ENCODE results near the gene GAB4. TPM values are rescaled to one million over a fixed set of nuclear protein-coding genes. Genes with fewer than 3 reads are reported as not detected.

GAB4 gene
- polyA plus RNA-seq, 2 of the 4 experiments (the other 2 are of a cell fraction) = not detected

DNA sequence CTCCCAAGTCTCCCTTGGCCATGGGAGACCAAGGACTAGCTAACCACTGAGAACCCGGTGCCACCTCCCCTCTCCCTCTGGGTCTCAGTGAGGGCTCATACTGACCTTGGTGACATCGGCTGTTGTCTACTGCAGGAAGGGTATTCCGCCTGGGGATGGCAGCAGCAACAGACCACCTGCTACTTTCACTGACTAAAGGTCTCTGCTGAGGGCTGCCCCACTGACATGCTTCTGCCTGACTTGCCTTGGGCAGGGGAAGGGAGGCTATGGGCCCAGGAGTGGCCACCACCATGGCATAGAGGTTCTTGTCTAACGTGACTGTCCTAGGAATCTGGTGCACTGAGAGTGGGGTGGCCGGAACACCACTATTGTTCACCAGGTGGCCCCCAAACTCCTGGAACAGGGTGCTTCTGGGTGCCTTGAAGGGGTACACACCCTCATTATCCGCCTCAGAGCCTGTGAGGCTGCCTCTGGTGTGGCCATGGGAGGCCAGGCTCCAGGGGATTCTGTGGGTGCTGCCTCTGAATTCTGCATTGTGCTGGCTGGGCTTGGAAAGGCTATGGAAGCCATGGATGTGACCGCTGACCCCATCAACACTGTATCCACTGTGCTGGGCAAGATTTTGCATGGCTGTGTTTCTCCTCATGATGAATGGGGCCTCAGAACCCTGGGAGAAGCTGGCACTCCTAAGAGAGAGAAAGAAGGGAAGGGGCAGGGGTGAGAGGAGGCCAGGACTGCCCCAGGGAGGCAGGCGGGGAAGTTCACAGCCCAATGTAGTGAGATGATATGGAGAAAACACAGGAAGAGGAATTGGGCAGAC lies 38.3 kb downstream of the GAB4 start:
- H3K4me1 ChIP-seq = no peaks in the 10 kb centered on the region
- ATAC-seq (no peak), FAIRE-seq (no peak), DNase-seq (ENCODE audit: low read depth in 1 of 2, low spot score in 1 of 2) (no peak)
- no peak overlapping the region for H3K4me3 ChIP-seq
- ChIA-PET POLR2A (no interaction called here), CTCF (no interaction called here)
- H3K27ac ChIP-seq = no peak overlapping the region
- 18% methylated on average over 4 of the region's 8 CpGs for WGBS (ENCODE audit: missing lambda C conversion rate)
- no peak for TF ChIP-seq ESRRA (IDR thresholded peaks at IDR 0.05; ENCODE audit: borderline replicate concordance, low read length)
- no peak for TF ChIP-seq HOXA7 (CRISPR knock-in tag; IDR thresholded peaks at IDR 0.05)
- no peak for TF ChIP-seq MYC (IDR thresholded peaks at IDR 0.05; ENCODE audit: borderline replicate concordance, low read length)
- TF ChIP-seq, protein P1, sequence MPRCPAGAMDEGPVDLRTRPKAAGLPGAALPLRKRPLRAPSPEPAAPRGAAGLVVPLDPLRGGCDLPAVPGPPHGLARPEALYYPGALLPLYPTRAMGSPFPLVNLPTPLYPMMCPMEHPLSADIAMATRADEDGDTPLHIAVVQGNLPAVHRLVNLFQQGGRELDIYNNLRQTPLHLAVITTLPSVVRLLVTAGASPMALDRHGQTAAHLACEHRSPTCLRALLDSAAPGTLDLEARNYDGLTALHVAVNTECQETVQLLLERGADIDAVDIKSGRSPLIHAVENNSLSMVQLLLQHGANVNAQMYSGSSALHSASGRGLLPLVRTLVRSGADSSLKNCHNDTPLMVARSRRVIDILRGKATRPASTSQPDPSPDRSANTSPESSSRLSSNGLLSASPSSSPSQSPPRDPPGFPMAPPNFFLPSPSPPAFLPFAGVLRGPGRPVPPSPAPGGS (IDR thresholded peaks at IDR 0.05) = no peak
- TF ChIP-seq, protein P2, sequence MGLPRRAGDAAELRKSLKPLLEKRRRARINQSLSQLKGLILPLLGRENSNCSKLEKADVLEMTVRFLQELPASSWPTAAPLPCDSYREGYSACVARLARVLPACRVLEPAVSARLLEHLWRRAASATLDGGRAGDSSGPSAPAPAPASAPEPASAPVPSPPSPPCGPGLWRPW (IDR thresholded peaks at IDR 0.05) = no peak
- no peak for TF ChIP-seq ZNF302 (CRISPR knock-in tag; IDR thresholded peaks at IDR 0.05)
- no peak for TF ChIP-seq FOSB (CRISPR knock-in tag; IDR thresholded peaks at IDR 0.05)
- no peak for TF ChIP-seq JUNB (IDR thresholded peaks at IDR 0.05)
- TF ChIP-seq CHD2 (IDR thresholded peaks at IDR 0.05; ENCODE audit: low read length, partially characterized antibody) = no peak
- no peak for TF ChIP-seq CBX2 (IDR thresholded peaks at IDR 0.05; ENCODE audit: borderline replicate concordance, low read depth)
- TF ChIP-seq, protein P3, sequence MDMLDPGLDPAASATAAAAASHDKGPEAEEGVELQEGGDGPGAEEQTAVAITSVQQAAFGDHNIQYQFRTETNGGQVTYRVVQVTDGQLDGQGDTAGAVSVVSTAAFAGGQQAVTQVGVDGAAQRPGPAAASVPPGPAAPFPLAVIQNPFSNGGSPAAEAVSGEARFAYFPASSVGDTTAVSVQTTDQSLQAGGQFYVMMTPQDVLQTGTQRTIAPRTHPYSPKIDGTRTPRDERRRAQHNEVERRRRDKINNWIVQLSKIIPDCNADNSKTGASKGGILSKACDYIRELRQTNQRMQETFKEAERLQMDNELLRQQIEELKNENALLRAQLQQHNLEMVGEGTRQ (IDR thresholded peaks at IDR 0.05) = no peak
- TF ChIP-seq ZFP36 (IDR thresholded peaks at IDR 0.05; ENCODE audit: borderline replicate concordance, partially characterized antibody) = no peak
- TF ChIP-seq, protein P4, sequence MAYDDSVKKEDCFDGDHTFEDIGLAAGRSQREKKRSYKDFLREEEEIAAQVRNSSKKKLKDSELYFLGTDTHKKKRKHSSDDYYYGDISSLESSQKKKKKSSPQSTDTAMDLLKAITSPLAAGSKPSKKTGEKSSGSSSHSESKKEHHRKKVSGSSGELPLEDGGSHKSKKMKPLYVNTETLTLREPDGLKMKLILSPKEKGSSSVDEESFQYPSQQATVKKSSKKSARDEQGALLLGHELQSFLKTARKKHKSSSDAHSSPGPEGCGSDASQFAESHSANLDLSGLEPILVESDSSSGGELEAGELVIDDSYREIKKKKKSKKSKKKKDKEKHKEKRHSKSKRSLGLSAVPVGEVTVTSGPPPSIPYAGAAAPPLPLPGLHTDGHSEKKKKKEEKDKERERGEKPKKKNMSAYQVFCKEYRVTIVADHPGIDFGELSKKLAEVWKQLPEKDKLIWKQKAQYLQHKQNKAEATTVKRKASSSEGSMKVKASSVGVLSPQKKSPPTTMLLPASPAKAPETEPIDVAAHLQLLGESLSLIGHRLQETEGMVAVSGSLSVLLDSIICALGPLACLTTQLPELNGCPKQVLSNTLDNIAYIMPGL (CRISPR knock-in tag; IDR thresholded peaks at IDR 0.05; ENCODE audit: borderline replicate concordance) = no peak
- TF ChIP-seq, protein P5, sequence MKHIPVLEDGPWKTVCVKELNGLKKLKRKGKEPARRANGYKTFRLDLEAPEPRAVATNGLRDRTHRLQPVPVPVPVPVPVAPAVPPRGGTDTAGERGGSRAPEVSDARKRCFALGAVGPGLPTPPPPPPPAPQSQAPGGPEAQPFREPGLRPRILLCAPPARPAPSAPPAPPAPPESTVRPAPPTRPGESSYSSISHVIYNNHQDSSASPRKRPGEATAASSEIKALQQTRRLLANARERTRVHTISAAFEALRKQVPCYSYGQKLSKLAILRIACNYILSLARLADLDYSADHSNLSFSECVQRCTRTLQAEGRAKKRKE (CRISPR knock-in tag; IDR thresholded peaks at IDR 0.05; ENCODE audit: low read depth) = no peak
- no peaks in the 10 kb centered on the region for H3K9me3 ChIP-seq
- H3K4me2 ChIP-seq = no peak overlapping the region

DNA sequence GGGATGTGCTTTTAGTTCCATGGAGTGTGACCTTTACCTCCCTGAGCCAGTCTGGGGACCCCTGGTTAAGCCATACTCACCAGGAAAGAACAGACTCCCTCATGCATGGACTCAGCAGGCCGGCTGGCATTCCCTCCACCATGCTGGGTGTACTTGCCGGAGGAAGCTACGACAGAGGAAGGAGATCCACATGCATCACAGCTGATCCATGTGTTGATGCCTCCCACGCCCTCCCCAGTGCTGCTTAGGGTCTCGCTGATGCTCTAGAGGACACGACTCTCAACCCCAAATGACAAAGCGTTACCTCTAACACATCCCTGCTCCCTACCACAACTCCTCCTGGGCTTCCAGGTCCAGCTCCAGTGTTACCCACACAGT lies 39.8 kb downstream of the GAB4 start:
- ATAC-seq = no peak
- Histone ChIP-seq H3K27ac (no peak overlapping the region), H3K4me3 (no peak overlapping the region), H3K9me3 (no peaks in the 10 kb centered on the region), H3K4me1 (no peaks in the 10 kb centered on the region), H3K4me2 (no peak overlapping the region)
- TF ChIP-seq, protein P6, sequence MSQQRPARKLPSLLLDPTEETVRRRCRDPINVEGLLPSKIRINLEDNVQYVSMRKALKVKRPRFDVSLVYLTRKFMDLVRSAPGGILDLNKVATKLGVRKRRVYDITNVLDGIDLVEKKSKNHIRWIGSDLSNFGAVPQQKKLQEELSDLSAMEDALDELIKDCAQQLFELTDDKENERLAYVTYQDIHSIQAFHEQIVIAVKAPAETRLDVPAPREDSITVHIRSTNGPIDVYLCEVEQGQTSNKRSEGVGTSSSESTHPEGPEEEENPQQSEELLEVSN (IDR thresholded peaks at IDR 0.05; ENCODE audit: borderline replicate concordance, low read depth) = no peak
- TF ChIP-seq JUN (IDR thresholded peaks at IDR 0.05) (no peak), ZNF302 (CRISPR knock-in tag; IDR thresholded peaks at IDR 0.05) (no peak), BHLHE40 (IDR thresholded peaks at IDR 0.05; ENCODE audit: low read depth, low read length) (no peak), EHF (CRISPR knock-in tag; IDR thresholded peaks at IDR 0.05) (no peak), ZC3H11A (IDR thresholded peaks at IDR 0.05) (no peak), CEBPB (IDR thresholded peaks at IDR 0.05) (no peak), FOXS1 (CRISPR knock-in tag; IDR thresholded peaks at IDR 0.05) (no peak), TFCP2L1 (CRISPR knock-in tag; IDR thresholded peaks at IDR 0.05) (no peak)
- TF ChIP-seq, protein P4 (CRISPR knock-in tag; IDR thresholded peaks at IDR 0.05; ENCODE audit: borderline replicate concordance) = no peak
- ChIA-PET CTCF (no interaction called here), POLR2A (no interaction called here)
- FAIRE-seq = no peak
- WGBS (ENCODE audit: missing lambda C conversion rate) = 31% methylated on average over 7 of the region's 7 CpGs
- no peak for DNase-seq (ENCODE audit: low read depth in 1 of 2, low spot score in 1 of 2)

Measured in A549 (cell line).